NK-92 (cell line): ENCODE data around the gene GTF2IRD1.
"Not testable (repeated sequence)": the region's sequence is repeated elsewhere in the genome, so short reads cannot be mapped to it uniquely, and the experiment has no call there.

ENCODE experiments used
- DNase-seq: peaks from one replicate; lab custom pipeline; 2025; ENCODE audit not compliant: unreplicated experiment; lab: John Stamatoyannopoulos, UW

GTF2IRD1 gene

GRCh38 chr7:74633451-74633921, 179.8 kb downstream of the GTF2IRD1 start:
- no peak for DNase-seq

DNA sequence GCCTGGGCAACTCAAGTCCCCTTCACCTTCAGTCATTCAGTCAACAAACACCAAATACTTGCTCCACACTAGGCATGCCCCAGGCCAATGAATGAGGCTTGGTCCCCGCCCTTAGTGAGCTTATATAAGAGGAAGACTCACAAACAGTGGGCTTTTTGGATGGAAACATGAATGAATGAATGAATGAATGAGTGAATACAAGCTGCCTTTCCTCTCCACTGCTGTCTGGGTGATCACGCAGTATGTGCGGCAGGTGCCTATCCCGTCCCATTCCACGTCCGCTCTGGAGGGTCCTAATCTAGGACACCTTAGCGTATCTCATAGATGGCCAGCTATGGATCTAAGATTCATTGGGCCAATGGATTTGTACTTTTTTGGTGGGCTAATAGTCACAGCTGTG, 184.0 kb downstream of the GTF2IRD1 start:
- no peak for DNase-seq

GRCh38 chr7:74650055-74650454, 196.3 kb downstream of the GTF2IRD1 start:
- DNase-seq, result not testable (repeated sequence)

- not testable (repeated sequence) for DNase-seq
Observed at GRCh38 chr7:74650493-74651132, 196.9 kb downstream of the GTF2IRD1 start.

- not testable (repeated sequence) for DNase-seq
Observed at GRCh38 chr7:74651133-74651504, 197.4 kb downstream of the GTF2IRD1 start.
